ENCODE results near the gene TRDMT1.

DNA sequence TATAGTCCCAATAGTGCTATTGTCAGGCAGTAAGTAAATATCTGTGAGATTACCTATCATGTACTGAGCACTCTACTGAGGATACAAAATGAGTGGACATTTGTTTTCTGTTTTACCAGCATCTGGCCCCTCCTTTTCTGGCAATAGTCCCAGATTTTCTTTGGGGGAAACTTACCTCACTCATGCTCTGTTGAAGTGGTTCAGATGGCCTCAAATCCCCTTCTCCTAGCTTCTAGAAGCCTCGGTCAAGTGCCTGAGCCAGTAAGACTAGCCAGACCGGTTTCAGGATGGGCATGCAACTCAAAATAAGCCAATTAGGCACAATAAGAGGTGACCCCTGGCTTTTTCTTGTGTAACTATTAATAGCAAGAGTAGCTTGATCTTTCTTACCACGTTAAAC is 19.7 kb downstream of the TRDMT1 start:
- TF ChIP-seq, protein P1, sequence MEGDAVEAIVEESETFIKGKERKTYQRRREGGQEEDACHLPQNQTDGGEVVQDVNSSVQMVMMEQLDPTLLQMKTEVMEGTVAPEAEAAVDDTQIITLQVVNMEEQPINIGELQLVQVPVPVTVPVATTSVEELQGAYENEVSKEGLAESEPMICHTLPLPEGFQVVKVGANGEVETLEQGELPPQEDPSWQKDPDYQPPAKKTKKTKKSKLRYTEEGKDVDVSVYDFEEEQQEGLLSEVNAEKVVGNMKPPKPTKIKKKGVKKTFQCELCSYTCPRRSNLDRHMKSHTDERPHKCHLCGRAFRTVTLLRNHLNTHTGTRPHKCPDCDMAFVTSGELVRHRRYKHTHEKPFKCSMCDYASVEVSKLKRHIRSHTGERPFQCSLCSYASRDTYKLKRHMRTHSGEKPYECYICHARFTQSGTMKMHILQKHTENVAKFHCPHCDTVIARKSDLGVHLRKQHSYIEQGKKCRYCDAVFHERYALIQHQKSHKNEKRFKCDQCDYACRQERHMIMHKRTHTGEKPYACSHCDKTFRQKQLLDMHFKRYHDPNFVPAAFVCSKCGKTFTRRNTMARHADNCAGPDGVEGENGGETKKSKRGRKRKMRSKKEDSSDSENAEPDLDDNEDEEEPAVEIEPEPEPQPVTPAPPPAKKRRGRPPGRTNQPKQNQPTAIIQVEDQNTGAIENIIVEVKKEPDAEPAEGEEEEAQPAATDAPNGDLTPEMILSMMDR (IDR thresholded peaks at IDR 0.05; ENCODE audit: poor library complexity): no peak
- no peak for TF ChIP-seq EZH2phosphoT487 (IDR thresholded peaks at IDR 0.05; ENCODE audit: low read depth, severe bottlenecking, unreplicated experiment)
